DMS153 treated with DMSO at 0.1 percent for 48 hours (cell line): ENCODE measurements around the gene ACRBP.

Source experiments
- DNase-seq: peaks from one replicate; lab custom pipeline; 2025; ENCODE audit not compliant: unreplicated experiment; lab: John Stamatoyannopoulos, UW

The ACRBP gene

GRCh38 chr12:6650832-6651231 lies 3.6 kb upstream of the ACRBP start:
- no peak for DNase-seq

GRCh38 chr12:6646276-6647082 lies 753 bp downstream of the ACRBP start:
- no peak for DNase-seq

- no peak for DNase-seq
These were observed 2.3 kb downstream of the ACRBP start for GRCh38 chr12:6644903-6645302.

DNA sequence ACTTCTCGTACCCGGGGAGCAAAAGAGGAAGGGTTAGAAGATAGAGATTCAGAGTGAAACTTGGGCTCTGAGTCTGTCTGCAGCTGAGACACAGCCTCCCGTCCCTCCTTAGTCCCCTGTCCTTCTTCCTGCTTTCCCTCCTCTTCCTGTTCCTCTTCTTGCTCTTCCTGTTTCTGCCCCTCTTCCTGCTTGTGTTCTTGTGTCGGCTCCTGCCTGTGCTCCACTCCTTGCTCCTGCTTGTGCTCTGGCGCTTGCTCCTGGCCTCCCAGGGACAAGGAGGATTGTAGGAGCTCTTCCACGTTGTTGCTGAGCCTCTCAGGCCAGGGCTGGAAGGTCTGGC lies 3.0 kb downstream of the ACRBP start:
- no peak for DNase-seq

- no peak for DNase-seq
These were observed 3.5 kb downstream of the ACRBP start for GRCh38 chr12:6643569-6644256.

DNA sequence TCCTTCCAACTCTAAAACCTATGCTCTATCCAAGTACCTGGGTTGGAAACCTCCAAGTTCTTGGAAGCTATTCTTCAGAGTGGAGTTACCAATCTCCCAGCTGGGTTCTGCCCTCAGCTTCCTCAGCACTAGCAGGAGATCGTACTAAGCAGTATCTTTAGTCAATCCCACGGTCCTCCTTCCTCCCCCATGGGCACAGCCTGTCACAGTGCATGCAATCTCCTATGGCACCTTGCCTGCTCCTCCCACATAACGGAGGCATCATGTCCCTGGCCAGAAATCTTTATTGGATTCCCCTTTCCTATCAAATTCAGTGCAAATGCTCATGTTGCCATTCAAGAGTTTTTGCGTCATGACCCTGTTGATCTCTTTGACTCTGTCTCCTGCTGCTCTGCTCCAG lies 6.1 kb downstream of the ACRBP start:
- DNase-seq: no peak

DNA sequence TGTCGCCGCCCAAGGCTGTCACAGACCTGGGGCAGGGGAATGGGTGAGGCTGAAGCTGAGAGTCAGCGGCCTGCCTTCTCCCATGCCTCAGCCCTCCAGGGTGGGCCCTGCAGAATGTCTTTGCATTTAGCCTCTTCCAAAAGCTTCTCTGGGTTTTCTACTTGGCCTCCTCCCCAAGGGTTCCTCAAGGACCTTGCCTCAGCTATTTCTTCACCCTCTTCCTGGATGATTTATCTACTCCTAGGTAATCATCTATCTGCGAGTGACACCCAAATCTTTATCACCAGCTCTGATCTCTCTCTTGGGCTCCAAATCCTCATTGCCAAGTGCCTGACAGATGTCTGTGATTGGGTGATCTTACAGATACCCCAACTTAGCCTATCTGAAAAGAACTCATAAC lies 6.7 kb downstream of the ACRBP start:
- DNase-seq: no peak

GRCh38 chr12:6639151-6639801 lies 8.0 kb downstream of the ACRBP start:
- DNase-seq: no peak

DNA sequence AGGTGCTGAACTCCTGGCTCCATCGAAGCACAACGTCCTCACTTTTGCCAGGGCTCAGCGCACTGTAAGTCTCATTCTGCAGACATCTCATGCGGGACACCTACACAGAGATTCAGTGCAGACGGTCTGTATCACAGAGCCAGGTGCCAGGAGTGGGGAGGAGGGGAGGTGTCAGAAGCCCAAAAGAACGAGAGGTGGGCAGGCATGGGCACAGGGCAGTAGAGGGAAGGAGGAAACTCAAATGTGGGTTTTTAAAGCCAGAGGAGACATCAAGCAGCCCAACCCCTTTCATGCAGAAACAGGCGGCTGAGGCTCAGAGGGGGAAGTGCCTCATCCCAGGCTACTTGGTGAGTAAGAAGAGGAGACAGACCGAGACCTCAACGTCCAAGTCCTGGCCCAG lies 8.9 kb downstream of the ACRBP start:
- no peak for DNase-seq

GRCh38 chr12:6635856-6636531 lies 11.2 kb downstream of the ACRBP start, which contains the start of gene LPAR5:
Gene LPAR5, minus strand, starts transcription at chr12:6635959. Its CDS starts 14,711 bp downstream, at chr12:6621248.
- DNase-seq: no peak

DNA sequence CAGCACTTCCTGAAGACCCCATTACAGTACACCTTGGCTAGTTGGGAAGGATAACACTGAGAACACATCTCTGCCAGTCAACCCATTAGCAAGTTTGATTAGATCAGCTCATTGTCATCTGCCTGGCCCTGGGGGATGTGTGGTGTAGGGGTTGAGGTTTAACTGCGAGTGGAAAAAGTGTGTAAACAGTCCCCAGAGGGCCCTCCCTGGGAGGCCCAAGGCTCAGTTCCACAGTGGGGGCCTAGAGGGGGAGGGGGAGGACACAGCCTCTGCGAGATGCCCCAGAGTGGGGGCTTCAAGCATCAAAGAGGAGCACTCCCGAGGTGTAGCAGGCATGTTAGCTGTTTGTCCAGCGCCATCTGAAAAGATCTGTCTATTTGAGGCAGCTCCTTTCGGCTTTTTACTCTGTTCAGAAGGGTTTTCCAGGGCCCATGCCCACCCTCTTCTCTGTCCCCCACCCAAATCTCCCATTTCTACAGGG lies 11.8 kb downstream of the ACRBP start:
- DNase-seq: no peak

DNA sequence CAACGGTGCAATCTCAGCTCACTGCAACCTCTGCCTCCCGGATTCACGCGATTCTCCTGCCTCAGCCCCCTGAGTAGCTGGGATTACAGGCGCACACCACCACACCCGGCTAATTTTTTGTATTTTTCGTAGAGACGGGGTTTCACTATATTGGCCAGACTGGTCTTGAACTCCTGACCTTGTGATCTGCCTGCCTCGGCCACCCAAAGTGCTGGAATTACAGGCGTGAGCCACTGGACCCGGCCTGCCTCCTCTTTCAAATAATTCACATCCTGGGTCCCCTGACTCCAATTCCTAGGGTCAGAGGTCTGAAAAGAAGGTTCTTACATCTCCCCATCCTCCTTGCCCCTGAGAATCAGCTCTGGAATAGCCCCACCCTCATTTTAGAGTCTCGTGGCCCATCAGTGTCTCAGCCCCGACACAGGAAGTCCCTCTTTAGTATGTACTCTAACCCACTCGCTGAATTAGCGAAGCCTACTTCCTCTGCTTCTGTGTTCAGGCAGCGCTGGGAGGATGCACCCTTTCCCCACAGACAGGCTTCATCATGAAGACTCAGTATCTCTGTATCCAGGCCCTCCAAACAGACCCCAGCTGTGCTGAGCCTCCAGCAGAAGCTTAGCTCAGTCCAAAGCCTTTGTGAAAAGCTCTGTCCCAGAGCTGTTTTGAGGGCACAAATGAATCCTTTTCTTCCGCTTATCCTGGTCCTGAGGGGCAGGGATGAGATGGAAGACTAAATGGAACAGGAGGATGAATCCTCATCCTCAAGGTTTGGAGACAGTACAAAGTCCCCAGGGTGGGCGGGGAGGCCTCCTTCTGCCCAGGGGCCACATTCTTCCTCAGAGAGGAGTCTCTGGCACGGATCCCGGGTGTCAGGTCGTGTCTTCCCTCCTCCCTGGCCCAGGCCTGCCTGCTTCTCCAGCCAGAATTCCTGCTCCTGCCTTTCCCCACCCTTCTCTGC lies 14.9 kb downstream of the ACRBP start:
- DNase-seq: peak; percentile 17

DNA sequence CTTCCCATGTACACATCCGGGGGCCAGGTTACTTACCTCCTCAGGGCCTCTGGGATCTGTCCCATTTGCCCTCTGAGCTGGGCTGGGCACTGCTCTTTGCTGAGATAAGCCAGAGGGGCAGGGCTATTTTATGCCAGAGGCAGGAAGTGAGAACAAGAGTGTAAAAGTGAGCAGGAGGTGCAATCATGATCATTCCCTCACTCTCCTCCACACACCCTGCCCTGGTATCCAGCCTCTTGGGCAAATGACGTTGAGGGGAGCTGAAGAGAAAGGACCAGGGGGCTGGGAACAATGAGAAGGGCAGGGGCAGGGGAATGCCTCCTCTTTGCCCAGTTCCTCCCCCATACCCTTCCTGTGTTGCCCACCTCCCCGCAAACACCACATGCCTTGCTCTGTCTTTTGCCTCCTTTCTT lies 15.7 kb downstream of the ACRBP start:
- DNase-seq: no peak

- no peak for DNase-seq
These were observed 16.5 kb downstream of the ACRBP start for GRCh38 chr12:6630736-6631135.

- DNase-seq: peak; percentile 47
These were observed 19.6 kb downstream of the ACRBP start for GRCh38 chr12:6627616-6628015.

DNA sequence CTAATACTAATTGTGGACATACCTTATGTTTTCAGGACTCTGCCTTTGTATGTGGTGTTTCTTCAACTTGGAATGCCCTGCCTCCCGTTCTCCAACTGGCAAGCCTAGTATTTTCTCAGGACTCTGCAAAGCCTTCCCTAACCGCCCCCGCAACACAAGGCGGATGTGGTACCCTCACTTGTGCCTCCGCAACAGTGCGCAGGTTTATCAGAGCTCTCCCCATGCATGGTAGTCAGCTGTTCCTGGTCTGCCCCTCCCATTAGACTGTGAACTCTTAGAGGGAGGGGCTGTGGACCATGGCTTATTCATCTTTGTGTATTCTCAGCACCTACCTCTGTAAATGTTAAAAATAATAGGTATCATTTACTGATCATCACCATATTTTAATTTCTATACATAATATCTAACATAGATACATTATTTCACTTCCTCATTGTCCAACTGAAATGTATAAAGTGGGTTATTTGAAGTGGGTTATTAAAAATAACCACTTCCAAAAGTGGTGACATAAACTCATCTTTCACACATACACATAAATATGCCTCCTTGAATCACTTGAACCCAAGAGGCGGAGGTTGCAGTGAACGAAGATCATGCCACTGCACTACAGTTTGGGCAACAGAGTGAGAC lies 20.5 kb downstream of the ACRBP start:
- DNase-seq: no peak

DNA sequence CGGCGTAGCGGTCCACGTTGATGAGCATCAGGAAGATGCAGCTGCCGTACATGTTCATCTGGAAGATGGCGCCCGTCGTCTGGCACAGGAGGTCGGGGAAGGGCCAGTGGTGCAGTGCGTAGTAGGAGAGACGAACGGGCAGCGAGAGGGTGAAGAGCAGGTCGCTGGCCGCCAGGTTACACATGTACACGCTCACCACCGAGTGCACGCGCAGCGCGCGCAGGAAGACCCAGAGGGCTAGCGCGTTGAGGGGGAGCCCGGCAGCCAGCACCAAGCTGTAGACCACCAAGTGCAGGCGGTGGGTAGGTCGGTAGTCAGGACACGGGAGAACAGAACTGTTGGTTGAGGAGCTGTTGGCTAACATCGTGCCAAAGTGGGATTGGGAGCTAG lies 26.4 kb downstream of the ACRBP start:
- DNase-seq: no peak

GRCh38 chr12:6620137-6620884 lies 26.9 kb downstream of the ACRBP start:
- no peak for DNase-seq
